ENCODE results near the gene ACSBG1.

ACSBG1 gene

DNA sequence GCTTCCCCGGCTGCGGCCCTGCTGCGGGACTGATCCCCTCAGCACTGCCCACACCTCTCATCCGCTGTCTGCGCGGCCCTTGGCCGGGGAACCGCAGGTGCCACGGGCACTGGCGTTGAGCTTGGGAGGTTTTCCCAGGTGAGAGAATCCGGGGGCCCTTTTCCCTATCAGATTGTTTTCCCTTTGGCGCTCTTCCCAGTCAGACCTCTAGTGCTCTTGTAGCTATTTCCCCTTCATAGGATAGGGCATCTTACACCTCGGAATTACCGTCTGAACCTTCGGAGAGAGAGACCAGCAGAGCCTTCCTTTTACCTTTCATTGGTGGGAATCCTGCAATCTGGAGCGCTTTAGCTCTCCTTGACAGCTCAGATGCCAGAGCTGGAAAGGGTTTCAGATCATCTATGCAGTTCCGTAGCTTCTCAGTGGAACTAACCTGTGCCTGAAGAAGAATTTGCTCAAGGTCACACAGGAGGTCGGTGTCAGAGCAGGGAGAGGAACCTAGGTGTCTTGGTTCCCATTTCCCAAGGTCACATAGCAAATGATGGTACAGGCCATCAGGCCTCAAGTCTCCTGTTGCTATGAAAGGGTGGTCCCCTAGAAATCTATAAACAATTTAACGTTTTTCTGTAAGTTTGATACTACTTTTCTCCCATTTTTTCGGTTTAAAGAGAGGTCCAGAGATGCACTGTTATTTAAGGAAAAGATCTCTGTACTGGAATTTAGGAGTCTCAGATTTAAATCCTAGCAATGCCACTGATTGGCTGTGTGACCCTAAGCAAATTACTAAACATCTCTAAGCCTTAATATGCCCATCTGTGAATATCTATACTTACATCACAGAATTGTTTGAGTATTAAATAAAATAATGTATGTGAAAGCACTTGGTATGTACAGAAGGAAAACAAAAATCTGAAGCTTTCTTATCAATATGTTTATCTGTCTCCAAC is 84.3 kb downstream of the ACSBG1 start:
- no peak for ATAC-seq (replicated peaks)
- Mint-ChIP-seq H3K4me1 (ENCODE audit: low read depth in 2 of 2) (peaks cover 22 to 30% of the 10 kb centered on the region in 2 donors), H3K36me3 (ENCODE audit: insufficient read depth) (peaks cover 11% of the 10 kb centered on the region), H3K27ac (peak overlapping the region; percentile 80 to 89), H3K4me3 (peak overlapping the region; percentile 92 to 94), H3K27me3 (no peaks in the 10 kb centered on the region), H3K9me3 (no peaks in the 10 kb centered on the region)
- DNase-seq, result no peak

DNA sequence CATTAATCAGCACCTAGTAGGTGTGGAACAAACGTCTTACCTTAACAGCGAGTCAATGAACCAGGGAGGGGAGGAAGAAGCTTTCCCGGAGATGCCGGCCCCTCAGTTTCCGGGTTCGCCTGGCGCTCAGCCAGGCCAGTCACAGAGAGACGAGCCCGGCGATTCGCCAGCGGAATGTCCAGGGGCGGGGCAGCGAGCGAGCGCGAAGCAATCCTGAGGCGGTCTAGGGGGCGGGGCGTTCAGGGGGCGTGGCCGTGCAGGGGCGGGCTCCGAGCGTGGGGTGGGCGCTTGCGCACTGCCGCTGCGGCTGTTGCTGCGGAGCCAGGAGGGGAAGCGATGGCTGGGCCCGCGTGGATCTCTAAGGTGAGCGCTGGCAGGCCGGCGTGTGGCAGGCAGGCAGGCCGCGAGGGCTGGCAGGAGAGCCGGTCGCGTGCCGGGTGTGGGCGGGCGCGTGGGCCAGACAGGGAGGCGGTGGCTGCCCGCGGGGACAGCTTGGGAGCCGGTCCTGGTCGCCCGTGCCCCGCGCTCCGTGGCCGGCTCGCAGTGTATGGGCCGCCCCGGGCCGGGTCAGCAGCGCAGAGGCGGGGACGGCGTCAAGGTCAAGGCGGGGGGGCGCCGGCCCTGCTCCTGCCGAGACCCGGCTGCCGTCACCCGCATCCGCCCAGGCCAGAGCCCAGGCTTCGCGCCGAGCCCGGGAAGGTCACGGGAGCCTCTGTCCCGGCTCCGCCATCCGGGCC is 85.1 kb downstream of the ACSBG1 start, which contains the start of gene IDH3A:
IDH3A (plus strand) TSS at position 295 of the 737 bp plus-strand sequence; CDS start at position 337, 42 bp downstream.
- H3K4me1 Mint-ChIP-seq (ENCODE audit: low read depth in 2 of 2), result peaks cover 22 to 28% of the 10 kb centered on the region in 2 donors

DNA sequence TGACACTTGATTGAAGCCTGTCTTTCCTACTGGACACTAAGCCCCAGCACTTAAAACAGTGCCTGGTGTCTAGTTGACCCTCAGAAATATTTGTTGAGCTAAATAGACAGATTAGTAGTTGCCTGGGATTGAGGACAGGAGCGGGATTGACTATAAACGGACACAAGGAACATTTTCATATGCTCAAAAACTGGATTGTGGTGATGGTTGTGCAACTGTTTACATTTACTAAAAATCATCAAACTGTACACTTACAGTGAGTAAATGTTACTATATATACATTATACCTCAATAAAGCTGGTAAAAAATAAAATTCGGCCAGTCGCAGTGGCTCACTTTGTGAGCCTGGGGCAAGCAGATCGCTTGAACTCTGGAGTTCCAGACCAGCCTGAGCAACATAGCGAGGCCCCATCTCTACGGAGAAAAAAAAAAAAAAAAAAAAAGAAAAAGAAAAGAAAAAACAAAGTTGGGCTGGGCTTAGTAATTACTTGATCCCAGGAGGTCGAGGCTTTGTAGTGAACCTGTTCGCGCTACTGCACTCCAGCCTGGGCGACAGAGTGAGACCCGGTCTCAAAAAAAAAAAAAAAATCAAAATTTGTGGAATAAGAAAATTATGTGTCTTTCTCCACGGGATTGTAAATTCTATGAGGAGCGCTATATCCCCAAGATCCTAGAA is 85.8 kb downstream of the ACSBG1 start:
- peak overlapping the region; percentile 92 to 94 for H3K4me3 Mint-ChIP-seq
- H3K9me3 Mint-ChIP-seq, result no peaks in the 10 kb centered on the region
- no peak for DNase-seq
- peak; percentile 5 for ATAC-seq (replicated peaks)
- peak overlapping the region; percentile 92 to 94 for H3K27ac Mint-ChIP-seq
- H3K4me1 Mint-ChIP-seq (ENCODE audit: low read depth in 2 of 2), result peaks cover 22 to 28% of the 10 kb centered on the region in 2 donors
- H3K27me3 Mint-ChIP-seq, result no peaks in the 10 kb centered on the region
- peaks cover 11% of the 10 kb centered on the region for H3K36me3 Mint-ChIP-seq (ENCODE audit: insufficient read depth)

More for the DNA sequence above, 85.1 kb downstream of the ACSBG1 start, which contains the start of gene IDH3A:
- Mint-ChIP-seq H3K9me3 (no peaks in the 10 kb centered on the region), H3K27me3 (no peaks in the 10 kb centered on the region), H3K4me3 (peak within 1 kb of the TSS; percentile 92 to 94), H3K27ac (peak within 1 kb of the TSS; percentile 92 to 94), H3K36me3 (ENCODE audit: insufficient read depth) (peaks cover 11% of the 10 kb centered on the region)
- peak; percentile 99 to 100 (median 99) for DNase-seq
- peak; percentile 88 for ATAC-seq (replicated peaks)

DNA sequence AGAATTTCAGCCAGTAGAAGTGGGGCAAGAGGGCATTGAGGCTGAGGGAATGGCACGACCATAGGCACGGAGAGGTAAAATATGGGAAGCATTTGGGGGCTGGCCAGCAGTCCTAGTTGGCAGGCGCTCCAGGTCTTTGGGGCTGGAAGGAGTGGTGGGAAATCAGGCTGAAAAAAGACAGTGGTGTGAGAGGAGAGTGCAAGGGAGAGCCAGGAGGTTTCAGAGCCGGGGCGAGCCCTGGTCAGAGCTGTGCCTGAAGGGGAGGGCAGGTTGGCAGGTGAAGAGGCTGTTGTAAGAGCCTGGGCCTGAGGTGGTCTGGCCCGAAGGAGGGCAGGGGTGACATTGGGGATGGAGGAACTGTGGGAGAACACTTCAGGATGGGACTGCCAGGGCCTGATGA is 86.8 kb downstream of the ACSBG1 start:
- Mint-ChIP-seq H3K4me3 (peak overlapping the region; percentile 35 to 92), H3K27ac (no peak overlapping the region), H3K9me3 (no peaks in the 10 kb centered on the region), H3K36me3 (ENCODE audit: insufficient read depth) (peaks cover 11% of the 10 kb centered on the region), H3K27me3 (no peaks in the 10 kb centered on the region), H3K4me1 (ENCODE audit: low read depth in 2 of 2) (peaks cover 22 to 23% of the 10 kb centered on the region in 2 donors)
- no peak for DNase-seq
- no peak for ATAC-seq (replicated peaks)

DNA sequence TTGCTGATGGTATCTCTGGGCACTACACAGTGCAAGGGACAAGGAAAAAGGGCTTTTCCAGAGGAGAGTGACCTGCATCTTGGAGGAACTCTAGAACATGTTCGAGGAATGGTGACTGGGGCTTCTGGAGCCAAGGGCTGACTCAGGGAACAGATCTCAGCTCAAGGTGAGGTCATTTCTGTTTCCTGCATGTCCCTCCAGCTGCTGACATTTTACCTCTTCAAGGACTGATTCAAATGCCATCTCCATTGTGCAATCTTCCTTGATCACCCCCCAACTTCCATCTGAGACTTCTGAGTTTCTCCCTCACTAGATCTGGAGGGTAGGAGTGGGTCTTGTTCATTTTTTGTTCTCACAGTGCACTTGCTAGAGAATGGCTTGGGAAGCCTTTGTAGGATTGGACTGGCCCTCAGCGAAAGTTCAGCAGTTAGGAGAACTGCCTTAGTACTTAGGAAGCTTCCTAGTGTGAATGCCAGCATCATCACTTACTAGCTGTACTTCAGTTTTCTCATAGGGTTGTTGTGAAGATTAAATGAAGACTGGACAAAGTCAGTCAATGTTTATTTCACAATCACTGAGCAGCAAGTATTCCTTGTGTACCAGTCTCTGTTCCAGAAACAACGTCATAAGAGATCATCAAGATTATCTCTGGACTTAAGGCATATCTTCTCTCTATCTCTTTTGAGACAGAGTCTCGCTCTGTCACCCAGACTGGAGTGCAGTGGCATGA is 87.8 kb downstream of the ACSBG1 start:
- Mint-ChIP-seq H3K9me3 (no peaks in the 10 kb centered on the region), H3K4me3 (no peak overlapping the region), H3K27ac (peak overlapping the region in 1 of 2 donors; percentile 6), H3K4me1 (ENCODE audit: low read depth in 2 of 2) (peaks cover 22 to 23% of the 10 kb centered on the region in 2 donors), H3K36me3 (ENCODE audit: insufficient read depth) (peaks cover 11% of the 10 kb centered on the region), H3K27me3 (no peaks in the 10 kb centered on the region)
- no peak for DNase-seq
- ATAC-seq (replicated peaks), result no peak

DNA sequence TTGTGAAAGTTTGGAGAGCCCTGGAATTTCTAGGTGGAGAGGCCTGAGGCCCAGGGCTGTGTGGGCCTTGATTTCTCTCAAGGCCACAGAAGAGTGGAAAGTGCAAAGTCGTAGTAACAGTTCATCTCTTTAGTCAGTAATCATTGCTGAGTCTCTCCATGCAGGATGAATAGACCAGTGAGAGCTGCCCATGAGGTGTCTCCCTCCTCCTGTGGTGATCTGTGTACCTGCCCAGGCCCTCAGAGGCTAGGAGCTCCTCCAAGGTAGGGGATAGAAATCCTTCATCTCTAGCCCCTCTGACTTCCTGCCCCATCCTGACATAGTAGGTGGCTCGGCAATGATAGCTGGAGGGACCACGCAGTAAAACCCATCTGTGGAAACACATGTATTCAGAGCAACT is 92.0 kb downstream of the ACSBG1 start:
- Mint-ChIP-seq H3K4me3 (no peak overlapping the region), H3K27ac (no peak overlapping the region), H3K36me3 (ENCODE audit: insufficient read depth) (no peaks in the 10 kb centered on the region), H3K27me3 (no peaks in the 10 kb centered on the region), H3K4me1 (ENCODE audit: low read depth in 2 of 2) (peaks cover 2 to 3% of the 10 kb centered on the region in 2 donors), H3K9me3 (no peaks in the 10 kb centered on the region)
- DNase-seq (no peak), ATAC-seq (replicated peaks) (no peak)

DNA sequence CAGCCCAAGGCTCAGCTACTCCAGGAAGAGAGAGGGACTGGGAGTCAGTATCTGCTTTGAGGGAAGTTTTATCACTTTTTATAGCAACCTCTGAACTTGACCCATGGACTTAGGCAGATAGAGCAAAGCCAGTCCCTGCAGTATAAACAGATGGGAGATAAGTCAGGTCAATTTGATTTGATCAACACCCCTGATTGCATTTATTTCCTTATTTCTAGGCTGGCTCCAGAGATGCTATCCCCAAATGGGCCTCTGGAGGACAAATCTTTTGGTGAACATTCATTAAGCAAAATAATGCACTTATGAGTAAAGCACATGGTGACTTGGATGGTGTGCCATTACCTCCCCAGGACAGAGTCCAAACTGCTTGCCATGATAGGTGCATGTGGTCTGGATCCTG is 94.1 kb downstream of the ACSBG1 start:
- Mint-ChIP-seq H3K27me3 (no peaks in the 10 kb centered on the region), H3K4me1 (ENCODE audit: low read depth in 2 of 2) (no peaks in the 10 kb centered on the region), H3K9me3 (no peaks in the 10 kb centered on the region), H3K4me3 (no peak overlapping the region), H3K27ac (no peak overlapping the region), H3K36me3 (ENCODE audit: insufficient read depth) (no peaks in the 10 kb centered on the region)
- no peak for DNase-seq
- no peak for ATAC-seq (replicated peaks)

DNA sequence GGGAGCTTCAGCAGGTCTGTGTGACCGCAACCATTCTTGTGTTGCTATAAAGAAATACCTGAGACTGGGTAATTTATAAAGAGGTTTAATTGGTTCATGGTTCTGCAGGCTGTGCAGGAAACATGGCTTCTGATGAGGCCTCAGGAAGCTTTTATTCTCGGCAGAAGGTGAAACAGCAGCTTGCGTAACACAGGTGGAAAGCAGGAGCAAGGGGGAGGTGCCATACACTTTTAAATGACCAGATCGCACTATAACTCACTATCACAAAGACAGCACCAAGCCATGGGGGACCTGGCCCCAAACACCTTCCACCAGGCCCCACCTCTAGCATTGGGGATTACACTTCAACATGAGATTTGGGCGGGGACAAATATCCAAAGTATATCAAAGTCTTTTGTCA is 94.8 kb downstream of the ACSBG1 start:
- ATAC-seq (replicated peaks), result no peak

DNA sequence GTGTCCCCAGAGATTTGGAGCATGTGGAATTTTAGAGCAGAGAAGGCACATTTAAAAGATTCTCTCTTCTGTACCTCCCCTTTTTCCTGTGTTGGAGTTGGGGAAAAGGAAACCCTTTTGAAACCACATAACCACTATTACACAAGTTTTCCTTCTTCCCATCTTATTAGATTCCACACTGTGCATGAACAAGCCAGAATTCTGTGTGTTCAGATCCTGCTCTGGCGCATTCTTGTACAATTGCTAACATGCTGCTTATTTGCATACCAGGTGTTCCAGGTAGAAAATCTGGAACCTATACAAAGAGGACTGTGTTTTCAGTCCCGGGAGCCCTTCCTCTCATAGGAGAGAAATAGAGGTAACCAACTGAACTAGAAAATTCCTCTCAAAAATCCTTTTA is 100.6 kb downstream of the ACSBG1 start:
- H3K36me3 Mint-ChIP-seq (ENCODE audit: insufficient read depth), result peaks cover 7% of the 10 kb centered on the region
- H3K4me3 Mint-ChIP-seq, result no peak overlapping the region
- no peaks in the 10 kb centered on the region for H3K27me3 Mint-ChIP-seq
- DNase-seq (no peak), ATAC-seq (replicated peaks) (no peak)
- H3K27ac Mint-ChIP-seq, result peak overlapping the region in 1 of 2 donors; percentile 91
- H3K9me3 Mint-ChIP-seq, result no peaks in the 10 kb centered on the region
- peaks cover 15 to 21% of the 10 kb centered on the region in 2 donors for H3K4me1 Mint-ChIP-seq (ENCODE audit: low read depth in 2 of 2)

More for the DNA sequence above, 94.8 kb downstream of the ACSBG1 start:
- H3K9me3 Mint-ChIP-seq, result no peaks in the 10 kb centered on the region
- no peaks in the 10 kb centered on the region for H3K36me3 Mint-ChIP-seq (ENCODE audit: insufficient read depth)
- no peak for DNase-seq
- H3K4me3 Mint-ChIP-seq, result no peak overlapping the region
- H3K27ac Mint-ChIP-seq, result no peak overlapping the region
- no peaks in the 10 kb centered on the region for H3K27me3 Mint-ChIP-seq
- no peaks in the 10 kb centered on the region for H3K4me1 Mint-ChIP-seq (ENCODE audit: low read depth in 2 of 2)

DNA sequence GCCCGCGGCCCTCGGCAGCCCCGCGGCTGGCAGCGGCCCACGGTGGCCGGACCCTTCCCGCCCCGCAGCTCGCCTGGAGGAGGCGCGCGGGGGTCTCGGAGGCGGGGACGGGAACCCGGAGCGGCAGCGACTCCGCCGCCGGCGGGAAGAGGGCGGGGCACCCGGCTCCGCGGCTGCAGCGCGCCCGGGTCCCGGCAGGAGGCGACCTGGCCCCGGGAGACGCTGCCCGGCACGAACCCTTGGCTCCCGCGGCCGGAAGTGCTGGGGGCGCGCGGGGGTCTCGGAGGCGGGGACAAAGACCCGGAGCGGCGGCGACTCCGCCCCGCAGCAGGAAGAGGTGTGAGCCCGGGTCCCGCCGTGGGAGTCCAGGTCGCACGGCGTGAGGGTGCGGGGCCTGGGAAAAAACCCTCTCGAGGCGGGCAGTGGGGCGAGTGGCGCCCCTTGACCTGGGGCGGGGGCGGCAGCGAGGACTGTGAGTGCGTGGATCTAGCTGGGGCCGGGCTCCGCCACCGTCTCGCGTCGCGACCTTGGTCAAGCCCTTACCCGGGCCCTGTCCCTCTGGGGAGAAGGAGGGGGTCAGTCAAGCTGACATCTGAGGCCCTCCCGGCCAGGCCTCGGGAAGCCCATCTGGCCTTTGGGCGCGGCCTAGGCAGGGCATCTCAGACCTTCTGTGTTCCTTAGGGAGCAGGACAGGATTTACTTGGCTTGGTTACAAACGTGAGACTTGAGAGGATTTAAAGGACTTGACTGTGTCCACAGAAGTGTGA is 102.9 kb downstream of the ACSBG1 start, which contains the start of gene CIB2:
CIB2 (minus strand) TSS at position 151 of the 767 bp plus-strand sequence. CDS start 230 bp downstream, outside the sequence.
- Mint-ChIP-seq H3K36me3 (ENCODE audit: insufficient read depth) (peaks cover 7% of the 10 kb centered on the region), H3K4me1 (ENCODE audit: low read depth in 2 of 2) (peaks cover 15 to 24% of the 10 kb centered on the region in 2 donors), H3K4me3 (peak within 1 kb of the TSS; percentile 87 to 98), H3K27ac (peak within 1 kb of the TSS; percentile 95 to 96), H3K27me3 (no peaks in the 10 kb centered on the region), H3K9me3 (no peaks in the 10 kb centered on the region)
- peak; percentile 73 to 79 (median 73) for DNase-seq
- peak; percentile 81 for ATAC-seq (replicated peaks)

DNA sequence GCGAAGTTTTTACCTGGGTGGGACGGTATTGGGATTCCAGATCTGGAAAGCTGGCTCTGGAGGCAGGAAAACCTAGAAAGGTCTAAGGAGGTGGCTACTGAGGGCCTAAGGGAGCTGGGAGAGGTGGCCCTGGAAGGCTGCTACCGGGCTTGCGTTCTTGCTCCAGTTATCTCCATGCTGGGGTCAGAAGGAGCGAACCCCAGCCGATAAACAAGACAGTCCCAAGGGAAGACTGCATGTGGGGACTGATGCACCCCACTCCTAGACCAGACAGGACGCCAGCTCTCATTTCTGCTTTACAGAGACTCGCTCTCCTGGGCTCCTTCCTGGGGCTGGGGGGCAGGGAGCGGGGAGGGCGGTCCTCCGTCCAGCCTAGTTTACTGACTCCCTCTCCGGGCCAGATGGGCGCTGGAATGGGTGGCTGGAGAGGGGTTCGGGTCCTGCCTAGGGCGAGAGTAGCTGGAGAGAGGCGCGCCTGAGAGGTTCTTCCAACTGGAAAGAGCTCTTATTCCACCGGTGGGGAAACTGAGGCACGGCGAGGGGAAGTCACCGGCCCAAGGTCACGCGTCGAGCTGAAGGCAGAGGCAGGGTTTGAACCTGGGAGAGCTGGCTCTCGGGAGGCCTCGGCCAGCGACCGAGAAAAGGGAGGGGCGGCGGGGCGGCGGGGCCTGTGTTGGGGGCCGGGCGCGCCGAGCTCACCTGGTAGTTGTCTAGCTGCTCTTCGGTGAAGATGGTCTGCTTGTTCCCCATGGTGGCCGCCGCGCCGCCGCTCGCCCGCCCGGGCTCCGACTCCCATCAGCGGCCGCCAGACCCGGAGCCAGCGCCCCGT is 103.7 kb downstream of the ACSBG1 start:
- peak overlapping the region; percentile 95 to 96 for H3K27ac Mint-ChIP-seq
- H3K4me1 Mint-ChIP-seq (ENCODE audit: low read depth in 2 of 2), result peaks cover 15 to 24% of the 10 kb centered on the region in 2 donors
- H3K4me3 Mint-ChIP-seq, result peak overlapping the region; percentile 87 to 98
- no peaks in the 10 kb centered on the region for H3K27me3 Mint-ChIP-seq
- no peaks in the 10 kb centered on the region for H3K9me3 Mint-ChIP-seq
- H3K36me3 Mint-ChIP-seq (ENCODE audit: insufficient read depth), result peaks cover 7% of the 10 kb centered on the region
- DNase-seq (peak in 1 of 3 experiments; percentile 40), ATAC-seq (replicated peaks) (peak; percentile 67)

Measured in effector memory CD8-positive, alpha-beta T cell (primary cell).